GM13976 (cell line): Measurements from ENCODE around the gene CDC42BPA.
"Not testable (repeated sequence)": the region's sequence is repeated elsewhere in the genome, so short reads cannot be mapped to it uniquely, and the experiment has no call there.

ENCODE experiments used
- DNase-seq: peaks from one replicate; pipeline ENCODE4 v3.0.0; 2012; ENCODE audit warnings: low spot score
- in situ Hi-C: fragments of 300-500 bp; cut with MboI; formaldehyde crosslinking; loops from one replicate; pipeline ENCODE4 v1.12.0; 2022; ENCODE audit warnings: low sequenced_read_pairs, mixed read lengths, inconsistent platforms; ENCODE audit not compliant: unreplicated experiment
- TF ChIP-seq, protein P1 (sequence below): IDR thresholded peaks from 2 replicates; pipeline ENCODE4 v1.5.1; 2012; ENCODE audit warnings: borderline replicate concordance, mild to moderate bottlenecking; ENCODE audit not compliant: insufficient read depth; ENCODE audit errors: extremely low read depth, missing control alignments, control extremely low read depth

The CDC42BPA gene

DNA sequence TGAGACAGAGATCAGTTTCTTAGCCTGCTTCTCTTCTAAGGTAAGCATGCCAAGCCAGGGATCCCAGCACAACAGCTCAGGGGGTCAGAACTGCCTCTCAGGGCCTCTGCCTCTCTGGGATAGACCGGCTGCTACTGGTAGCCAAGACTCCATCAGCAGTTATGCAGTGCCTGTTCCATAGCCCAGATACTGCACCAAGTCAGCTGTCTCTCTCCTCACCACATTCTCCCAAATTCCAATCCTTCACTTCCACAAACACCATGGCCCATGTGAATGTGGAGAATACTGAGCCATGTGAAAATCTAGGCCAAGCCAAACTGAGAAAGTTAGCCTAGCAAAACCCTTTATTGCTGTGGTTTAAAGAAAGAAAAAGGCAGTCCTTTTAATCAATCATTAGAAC is 37.5 kb downstream of the CDC42BPA start:
- TF ChIP-seq, protein P1, sequence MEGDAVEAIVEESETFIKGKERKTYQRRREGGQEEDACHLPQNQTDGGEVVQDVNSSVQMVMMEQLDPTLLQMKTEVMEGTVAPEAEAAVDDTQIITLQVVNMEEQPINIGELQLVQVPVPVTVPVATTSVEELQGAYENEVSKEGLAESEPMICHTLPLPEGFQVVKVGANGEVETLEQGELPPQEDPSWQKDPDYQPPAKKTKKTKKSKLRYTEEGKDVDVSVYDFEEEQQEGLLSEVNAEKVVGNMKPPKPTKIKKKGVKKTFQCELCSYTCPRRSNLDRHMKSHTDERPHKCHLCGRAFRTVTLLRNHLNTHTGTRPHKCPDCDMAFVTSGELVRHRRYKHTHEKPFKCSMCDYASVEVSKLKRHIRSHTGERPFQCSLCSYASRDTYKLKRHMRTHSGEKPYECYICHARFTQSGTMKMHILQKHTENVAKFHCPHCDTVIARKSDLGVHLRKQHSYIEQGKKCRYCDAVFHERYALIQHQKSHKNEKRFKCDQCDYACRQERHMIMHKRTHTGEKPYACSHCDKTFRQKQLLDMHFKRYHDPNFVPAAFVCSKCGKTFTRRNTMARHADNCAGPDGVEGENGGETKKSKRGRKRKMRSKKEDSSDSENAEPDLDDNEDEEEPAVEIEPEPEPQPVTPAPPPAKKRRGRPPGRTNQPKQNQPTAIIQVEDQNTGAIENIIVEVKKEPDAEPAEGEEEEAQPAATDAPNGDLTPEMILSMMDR: no peak
- no peak for DNase-seq
- in situ Hi-C loops: no loop called here

DNA sequence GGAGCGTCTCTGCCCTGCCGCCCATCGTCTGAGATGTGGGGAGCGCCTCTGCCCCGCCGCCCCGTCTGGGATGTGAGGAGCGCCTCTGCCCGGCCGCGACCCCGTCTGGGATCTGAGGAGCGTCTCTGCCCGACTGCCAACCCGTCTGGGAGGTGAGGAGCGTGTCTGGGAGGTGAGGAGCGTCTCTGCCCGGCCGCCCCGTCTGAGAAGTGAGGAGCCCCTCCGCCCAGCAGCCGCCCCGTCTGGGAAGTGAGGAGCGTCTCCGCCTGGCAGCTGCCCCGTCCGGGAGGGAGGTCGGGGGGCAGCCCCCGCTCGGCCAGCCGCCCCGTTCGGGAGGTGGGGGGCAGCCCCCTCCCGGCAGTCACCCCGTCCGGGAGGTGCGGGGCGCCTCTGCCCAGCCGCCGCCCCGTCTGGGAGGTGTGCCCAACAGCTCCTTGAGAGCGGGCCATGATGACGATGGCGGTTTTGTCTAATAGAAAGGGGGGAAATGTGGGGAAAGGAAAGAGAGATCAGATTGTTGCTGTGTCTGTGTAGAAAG is 42.1 kb downstream of the CDC42BPA start:
- DNase-seq, in situ Hi-C loops: not testable (repeated sequence)

GRCh38 chr1:227273557-227273956 is 44.7 kb downstream of the CDC42BPA start:
- in situ Hi-C loops: no loop called here
- DNase-seq: no peak
- TF ChIP-seq, protein P1: no peak

DNA sequence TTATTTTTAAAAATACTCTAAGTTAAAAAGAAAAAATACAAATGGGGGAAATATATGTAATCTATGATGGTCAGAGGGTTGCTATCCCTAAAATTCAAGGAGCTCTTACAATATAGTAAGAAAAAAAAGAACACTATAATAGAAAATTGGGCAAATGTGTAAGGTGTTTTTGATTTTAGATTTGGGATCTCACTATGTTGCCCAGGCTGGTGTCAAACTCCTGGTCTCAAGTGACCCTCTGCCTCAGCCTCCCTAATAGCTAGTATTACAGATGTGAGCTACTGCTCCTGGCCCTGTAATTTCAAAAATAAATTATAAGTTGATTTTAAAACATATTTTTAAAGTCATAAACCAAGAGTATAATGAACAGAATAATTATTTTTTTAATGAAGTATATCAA is 45.9 kb downstream of the CDC42BPA start:
- TF ChIP-seq, protein P1: no peak
- DNase-seq: no peak
- in situ Hi-C loops: no loop called here

DNA sequence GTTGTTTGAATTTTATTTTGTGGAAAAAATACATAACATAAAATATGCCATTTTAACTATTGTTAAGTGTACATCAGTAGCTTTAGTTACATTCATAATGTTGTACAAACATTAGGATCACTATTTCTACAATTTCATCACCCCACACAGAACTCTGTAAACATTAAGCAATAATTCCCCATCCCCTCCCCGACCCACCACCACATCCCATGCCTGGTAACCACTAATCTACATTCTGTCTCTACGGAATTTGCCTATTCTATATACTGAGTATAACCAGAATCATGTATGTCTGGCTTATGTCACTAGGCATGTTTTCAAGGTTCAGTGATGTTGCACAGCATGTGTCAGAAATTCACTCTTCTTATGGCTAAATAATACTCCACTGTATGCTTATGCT is 47.7 kb downstream of the CDC42BPA start:
- no peak for DNase-seq
- in situ Hi-C loops: no loop called here
- TF ChIP-seq, protein P1: no peak

DNA sequence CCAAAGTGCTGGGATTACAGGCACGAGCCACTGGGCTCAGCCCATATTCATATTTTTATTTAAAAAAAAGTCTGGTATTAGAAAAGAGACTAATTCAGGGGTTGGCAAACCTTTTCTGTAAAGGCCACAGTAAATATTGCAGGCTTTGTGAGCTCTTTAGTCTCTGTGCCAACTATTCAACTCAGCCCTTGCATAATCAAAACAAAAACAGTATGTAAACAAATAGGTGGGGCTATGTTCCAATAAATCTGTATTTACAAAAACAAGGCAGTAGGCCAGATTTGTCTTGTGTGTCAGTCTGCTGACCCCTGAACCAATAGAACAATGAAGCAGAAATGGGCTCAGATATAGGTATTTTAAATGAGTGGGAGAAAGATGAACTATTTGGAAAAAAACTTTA is 49.3 kb downstream of the CDC42BPA start:
- in situ Hi-C loops: no loop called here
- DNase-seq: no peak
- TF ChIP-seq, protein P1: no peak

GRCh38 chr1:227265891-227266290 is 52.4 kb downstream of the CDC42BPA start:
- in situ Hi-C loops: no loop called here
- TF ChIP-seq, protein P1: no peak
- no peak for DNase-seq
